Inferior parietal cortex (tissue), 1 donor: Measurements from ENCODE around the gene CCL5.
A peak's percentile ranks its signal among the peaks of the same experiment; 100 is the strongest.
"Not testable (repeated sequence)": the region's sequence is repeated elsewhere in the genome, so short reads cannot be mapped to it uniquely, and the experiment has no call there.

Experiments
- DNase-seq: peaks from one replicate; pipeline ENCODE4 v3.0.0-alpha.2; 2016; ENCODE audit errors: extremely low spot score

CCL5 gene

DNA sequence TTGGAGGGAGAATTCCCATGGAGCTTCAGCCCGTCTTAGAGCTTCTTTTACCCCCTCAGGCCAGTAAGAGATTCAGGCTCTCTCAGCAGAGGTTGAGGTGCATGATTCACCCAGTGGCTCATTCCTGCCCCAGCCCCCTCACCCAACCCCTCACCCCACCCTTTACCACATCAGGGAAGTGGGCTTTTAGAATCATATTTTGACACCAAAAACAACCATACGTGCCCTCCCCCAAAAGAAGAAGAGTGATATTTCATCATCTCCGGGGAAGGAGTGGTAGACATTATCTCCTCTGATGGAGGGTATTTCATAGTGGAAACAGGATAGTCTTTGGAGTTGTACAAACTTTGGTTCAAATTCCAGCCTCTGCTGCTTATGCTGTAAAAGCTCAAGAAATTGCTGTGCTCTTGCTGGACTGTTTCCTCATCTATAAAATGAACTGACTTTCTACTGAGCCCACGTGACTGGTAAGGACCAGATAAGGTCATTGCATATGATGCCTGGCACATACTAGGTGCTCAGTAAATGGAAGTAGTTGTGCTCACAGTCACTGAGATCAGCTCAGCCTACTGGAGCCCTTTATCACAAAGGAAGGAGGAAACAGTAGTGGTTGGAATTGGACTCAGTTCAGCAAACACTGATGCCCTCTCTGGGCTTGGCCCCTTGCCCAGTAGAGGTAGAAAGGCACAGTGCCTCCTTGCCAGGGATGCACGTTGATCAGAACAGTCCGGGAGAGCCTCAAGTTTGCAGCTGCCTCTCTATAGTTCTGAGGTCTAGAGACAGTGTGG lies 18.3 kb upstream of the CCL5 start:
- no peak for DNase-seq

DNA sequence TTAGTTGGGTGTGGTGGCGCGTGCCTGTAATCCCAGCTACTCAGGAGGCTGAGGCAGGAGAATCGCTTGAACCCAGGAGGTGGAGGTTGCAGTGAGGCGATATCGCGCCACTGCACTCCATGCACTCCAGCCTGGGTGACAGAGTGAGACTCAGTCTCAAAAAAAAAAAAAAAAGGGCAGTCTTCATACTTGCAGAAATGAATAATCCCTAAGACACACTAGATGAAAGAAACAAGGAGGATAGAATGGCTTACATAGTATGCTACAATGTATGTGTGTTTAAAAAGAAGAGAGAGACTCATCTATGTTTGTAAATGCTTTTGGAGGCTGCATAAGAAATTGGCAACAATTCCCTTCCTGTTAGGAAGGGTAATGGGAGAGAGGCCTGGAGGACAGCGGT lies 17.6 kb upstream of the CCL5 start:
- not testable (repeated sequence) for DNase-seq

GRCh38 chr17:35895636-35896587 lies 15.8 kb upstream of the CCL5 start:
- no peak for DNase-seq

DNA sequence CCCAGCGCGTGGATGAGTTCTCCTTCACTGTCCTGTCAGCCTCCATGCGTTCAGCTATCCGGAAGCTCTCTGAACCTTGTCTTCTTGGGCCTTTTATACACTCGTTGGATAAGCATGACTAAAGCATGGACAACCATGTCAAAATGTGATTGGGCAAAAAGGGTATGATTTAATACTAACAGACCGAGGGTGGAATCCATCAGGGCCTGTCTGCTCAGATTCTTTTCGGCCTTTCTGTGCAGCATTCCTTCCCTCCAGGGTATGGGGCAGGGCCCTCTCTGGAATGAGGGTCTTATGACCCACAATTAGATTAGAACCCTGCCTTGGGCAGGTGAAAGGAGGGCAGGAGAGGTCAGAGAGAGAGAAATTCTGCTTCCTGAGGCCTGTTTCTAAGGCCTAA lies 14.0 kb upstream of the CCL5 start:
- no peak for DNase-seq

DNA sequence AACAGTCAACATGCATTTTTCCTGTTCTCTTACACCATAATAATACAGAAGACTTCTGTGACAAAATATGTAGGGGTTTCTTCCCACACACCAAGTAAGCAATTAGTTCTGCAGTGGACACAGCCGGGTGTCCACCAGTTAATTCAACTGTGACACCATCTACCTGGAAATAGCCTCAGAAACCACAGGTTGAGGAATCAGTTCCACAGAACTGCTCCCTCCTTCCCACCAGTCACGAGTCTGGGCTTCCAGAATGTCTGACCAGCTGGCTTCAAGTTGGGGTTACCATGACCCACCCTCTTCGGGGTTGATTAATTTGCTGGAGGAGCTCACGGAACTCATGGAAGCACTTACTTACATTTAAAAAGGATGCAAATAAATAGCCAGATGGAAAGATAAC lies 13.6 kb upstream of the CCL5 start:
- no peak for DNase-seq

- DNase-seq = no peak
Observed at GRCh38 chr17:35892091-35893035, 12.2 kb upstream of the CCL5 start.

- DNase-seq = no peak
Observed at GRCh38 chr17:35891269-35891668, 11.1 kb upstream of the CCL5 start.

- DNase-seq = no peak
Observed at GRCh38 chr17:35890774-35891155, 10.6 kb upstream of the CCL5 start.

GRCh38 chr17:35889818-35890773 lies 9.9 kb upstream of the CCL5 start:
- DNase-seq = peak; percentile 20

GRCh38 chr17:35889241-35889640 lies 9.1 kb upstream of the CCL5 start:
- DNase-seq = no peak

DNA sequence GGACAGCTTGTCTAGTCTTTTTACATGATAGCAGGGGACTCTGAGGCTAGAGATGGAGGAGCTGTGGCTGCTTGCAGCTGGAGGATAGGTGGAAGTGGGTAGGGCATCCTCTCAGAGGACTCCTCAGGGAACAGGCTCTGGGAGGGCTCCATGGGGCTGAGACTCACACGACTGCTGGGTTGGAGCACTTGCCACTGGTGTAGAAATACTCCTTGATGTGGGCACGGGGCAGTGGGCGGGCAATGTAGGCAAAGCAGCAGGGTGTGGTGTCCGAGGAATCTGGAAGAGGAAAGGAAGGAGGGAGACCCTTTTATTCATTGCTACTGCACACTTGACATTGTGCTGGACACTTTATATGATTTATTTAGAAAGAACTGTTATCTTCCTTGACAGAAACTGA lies 1.8 kb downstream of the CCL5 start:
- no peak for DNase-seq

DNA sequence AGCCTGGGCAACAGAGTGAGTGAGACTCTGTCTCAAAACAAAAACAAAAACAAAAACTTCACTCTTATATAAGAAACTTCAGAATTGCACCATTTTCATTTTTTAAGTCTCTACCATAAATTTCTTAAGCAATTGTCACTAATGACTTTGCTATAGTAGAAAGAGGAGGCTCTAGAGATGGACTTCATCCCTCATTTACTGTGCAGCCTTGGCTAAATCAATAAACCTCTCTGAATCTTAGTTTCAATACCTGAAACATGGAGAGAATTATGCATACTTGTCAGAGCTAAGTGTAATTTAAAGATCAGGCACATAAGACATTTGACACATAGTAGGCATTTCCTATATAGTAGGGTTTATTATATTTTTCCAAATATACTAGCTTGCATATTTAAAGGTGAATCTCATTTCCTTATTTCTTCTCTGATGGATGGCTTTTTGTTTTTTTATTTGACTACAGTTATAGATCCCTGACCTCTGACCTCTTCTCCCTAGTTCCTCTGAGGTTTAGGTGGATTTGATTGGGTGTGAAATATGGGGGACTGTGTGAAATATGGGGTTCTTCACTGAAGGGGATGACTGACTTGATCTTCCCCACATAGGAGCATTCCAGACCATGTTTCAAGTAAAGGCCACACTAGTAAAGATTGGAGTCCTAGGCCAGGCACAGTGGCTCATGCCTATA lies 2.7 kb downstream of the CCL5 start:
- DNase-seq = no peak

DNA sequence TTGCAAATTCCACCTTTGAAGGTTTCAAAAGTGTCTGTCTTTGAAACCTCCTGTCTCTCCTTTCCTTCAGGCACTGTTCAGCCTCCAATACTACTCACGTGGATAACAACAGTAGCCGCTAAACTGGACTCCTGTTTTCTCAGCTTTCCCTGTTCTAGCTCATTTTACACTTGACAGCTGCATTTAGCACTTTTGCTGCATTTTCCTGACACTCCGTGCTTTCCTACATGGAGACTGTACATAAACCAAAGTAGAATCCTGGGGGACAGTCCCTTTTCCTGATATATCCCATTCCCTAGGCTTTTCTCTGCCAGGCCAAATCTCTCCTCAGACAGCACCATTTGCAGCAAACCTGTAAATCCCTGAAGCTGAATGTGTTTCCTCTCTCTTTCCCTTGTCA lies 3.6 kb downstream of the CCL5 start:
- DNase-seq = no peak

DNA sequence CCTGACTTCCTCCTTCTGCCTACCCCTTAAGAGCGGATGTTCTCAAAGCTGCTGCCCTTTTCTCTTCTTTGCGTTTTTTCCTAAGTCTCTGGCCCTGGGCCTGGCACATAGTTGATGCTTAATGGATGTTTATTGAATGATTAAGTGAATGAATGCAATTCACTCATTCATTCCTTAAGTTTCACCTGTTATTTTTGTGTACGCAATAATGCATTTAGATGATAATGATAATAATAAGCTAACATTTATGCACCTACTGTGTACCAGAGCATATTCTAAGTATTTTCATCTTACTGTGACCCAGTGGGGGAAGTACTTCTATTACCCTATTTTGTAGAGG lies 4.4 kb downstream of the CCL5 start:
- no peak for DNase-seq

- no peak for DNase-seq
Observed at GRCh38 chr17:35875072-35875799, 4.9 kb downstream of the CCL5 start.

- DNase-seq = no peak
Observed at GRCh38 chr17:35872196-35872980, 7.8 kb downstream of the CCL5 start.

DNA sequence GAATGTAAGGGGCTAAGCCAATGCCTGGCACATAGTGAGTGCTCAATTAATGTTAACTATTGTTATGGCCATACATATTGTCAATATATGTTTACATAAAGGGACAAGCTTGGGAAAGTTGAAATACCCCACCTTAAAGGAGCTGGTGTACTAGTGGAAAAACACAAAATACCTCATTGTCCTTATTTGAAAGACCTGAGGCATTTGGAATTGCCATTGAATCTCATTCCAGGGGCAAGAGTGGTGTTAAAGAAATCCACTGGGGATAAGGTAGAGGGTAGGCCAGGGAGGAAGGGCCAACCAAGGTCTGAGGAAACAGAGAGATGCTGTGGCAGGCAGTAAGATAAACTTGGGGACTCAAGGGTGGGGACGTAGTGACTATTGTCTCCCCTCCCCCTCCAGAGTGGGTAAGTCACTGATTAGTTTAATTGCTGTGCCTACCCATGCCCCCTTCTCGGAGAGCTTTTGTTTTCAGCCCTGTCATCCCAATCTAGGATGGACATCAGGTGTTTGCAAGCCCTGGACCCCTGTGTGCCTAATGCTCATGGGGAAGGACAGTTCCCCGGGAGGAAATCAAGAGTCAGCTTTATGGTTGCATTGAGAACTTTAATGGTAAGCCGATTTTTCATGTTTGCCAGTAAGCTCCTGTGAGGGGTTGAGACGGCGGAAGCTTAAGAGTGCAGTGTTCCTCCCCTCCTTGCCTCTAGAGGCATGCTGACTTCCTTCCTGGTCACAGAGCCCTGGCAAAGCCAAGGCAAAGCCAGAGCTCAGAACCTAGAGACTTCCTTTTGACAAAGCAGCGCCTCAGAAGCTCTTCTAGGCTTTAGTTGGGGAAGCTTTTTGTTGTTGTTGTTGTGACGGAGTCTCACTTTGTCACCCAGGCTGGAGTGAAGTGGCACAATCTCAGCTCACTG lies 9.0 kb downstream of the CCL5 start:
- DNase-seq = no peak

GRCh38 chr17:35868737-35869136 lies 11.4 kb downstream of the CCL5 start, which contains the start of gene HEATR9:
Gene HEATR9, minus strand, starts transcription at chr17:35868891. Its CDS starts 149 bp downstream, at chr17:35868742.
- no peak for DNase-seq
